Thoracic aorta endothelial cell (primary cell): ENCODE results near the gene CBR4. TPM values are rescaled to one million over a fixed set of nuclear protein-coding genes. Genes with fewer than 3 reads are reported as not detected.
A peak's percentile ranks its signal among the peaks of the same experiment; 100 is the strongest.

ENCODE experiments used
- small RNA-seq: library from RNA; depleted of rRNA; stranded (forward); fragments of <200 nt; gene quantifications from one replicate; pipeline ENCODE3, GENCODE V24; 2012
- total RNA-seq: library from RNA; depleted of rRNA; stranded (reverse); fragments of >200 nt; gene quantifications from 2 replicates; pipeline ENCODE4 v1.2.3, GENCODE V29; 2012

CBR4 gene
- 29.7 and 33.2 TPM in 2 replicates for total RNA-seq

GRCh38 chr4:169010125-169011023, at the start of gene CBR4:
Gene CBR4 (minus strand): TSS chr4:169010255. CDS start chr4:169010089, 166 bp downstream.

Small RNA genes lying within 50 kb of the gene (small RNA-seq; reads per million reads assigned to genes)
- gene RNY4P17 = 1.6 reads per million, percentile 40 among the genes with 10 or more reads in this experiment
